K562 (cell line): ENCODE data around the gene GRHL3. TPM values are rescaled to one million over a fixed set of nuclear protein-coding genes. Genes with fewer than 3 reads are reported as not detected.

Experiments used
- FOXA3 ChIP-seq, 2 experiments: fragments of 450-650 bp in 1 of 2; sonication (generic) in 1 of 2; formaldehyde crosslinking; IDR thresholded peaks in 1 of 2; conservative IDR thresholded peaks in 1 of 2; 2 replicates each; pipeline versions ENCODE4 v1.4.0 to v1.8.0; 2020 to 2022; ENCODE audit warnings: mild to moderate bottlenecking in 2 of 2, missing genetic modification reagents in 1 of 2
- HNRNPUL1 ChIP-seq: fragments of 200-400 bp; formaldehyde crosslinking; IDR thresholded peaks from 2 replicates; pipeline ENCODE4 v1.6.1; 2017; ENCODE audit warnings: low read length
- LEF1 ChIP-seq: fragments of 450-650 bp; IDR thresholded peaks from 2 replicates; pipeline ENCODE4 v1.6.1; 2016; ENCODE audit warnings: mild to moderate bottlenecking
- RNF2 ChIP-seq: sonication (generic); IDR thresholded peaks from 2 replicates; pipeline ENCODE4 v1.6.1; 2016
- TOE1 ChIP-seq, 2 experiments: fragments of 450-650 bp in 1 of 2; sonication (generic) in 1 of 2; formaldehyde crosslinking in 1 of 2; IDR thresholded peaks; 2 replicates each; pipeline versions ENCODE4 v1.7.1 to v1.8.0; 2016 to 2022; ENCODE audit warnings: borderline replicate concordance in 2 of 2, mild to moderate bottlenecking in 2 of 2, antibody characterized with exemption in 1 of 2, inconsistent platforms in 1 of 2, low read depth in 1 of 2, missing genetic modification reagents in 1 of 2, moderate library complexity in 1 of 2
- ZBTB26 ChIP-seq: fragments of 450-650 bp; formaldehyde crosslinking; IDR thresholded peaks from 2 replicates; pipeline ENCODE4 v1.4.0; 2022; ENCODE audit warnings: missing genetic modification characterization
- ZFP36 ChIP-seq: fragments of 150-350 bp; IDR thresholded peaks from 2 replicates; pipeline ENCODE4 v1.6.1; 2018; ENCODE audit warnings: low read length, low read depth; ENCODE audit not compliant: partially characterized antibody
- ZNF121 ChIP-seq: sonication (generic); formaldehyde crosslinking; conservative IDR thresholded peaks from 2 replicates; pipeline ENCODE4 v1.8.0; 2022; ENCODE audit warnings: missing genetic modification reagents
- ZNF232 ChIP-seq: sonication (generic); formaldehyde crosslinking; IDR thresholded peaks from 2 replicates; pipeline ENCODE4 v1.8.0; 2022; ENCODE audit warnings: mild to moderate bottlenecking, missing genetic modification reagents
- polyA plus RNA-seq, 8 experiments: library from polyadenylated mRNA; depleted of rRNA in 4 of 8; stranded (reverse) in 5 of 8; unstranded in 3 of 8; fragments of >200 nt; fragmentation: Nextera tagmentation in 2 of 8; fragmentation: Illumina TruSeq in 1 of 8; extraction: Ambion mirVana in 2 of 8; extraction: Trizol in 1 of 8; gene quantifications; 2 replicates each; pipeline versions ENCODE4 v1.2.1 to v1.2.3, GENCODE V29; 2011 to 2014; ENCODE audit warnings: inconsistent platforms in 1 of 8, missing spikeins in 1 of 8
- total RNA-seq, 7 experiments: library from RNA; depleted of rRNA in 6 of 7; stranded (reverse); fragments of >200 nt in 6 of 7; fragmentation: Illumina TruSeq in 2 of 7; extraction: Trizol in 2 of 7; gene quantifications; 2 replicates each; pipeline versions ENCODE4 v1.2.1 to v1.2.3, GENCODE V29; 2011 to 2021; ENCODE audit warnings: low replicate concordance in 1 of 7
- TF ChIP-seq, protein P1 (sequence below): sonication (generic); formaldehyde crosslinking; IDR thresholded peaks from 2 replicates; pipeline ENCODE4 v1.8.1; 2023; ENCODE audit warnings: mild to moderate bottlenecking, missing genetic modification reagents
- TF ChIP-seq, protein P2 (sequence below): fragments of 250-450 bp; sonication (Bioruptor Pico); IDR thresholded peaks from 2 replicates; pipeline ENCODE4 v1.5.1; 2021; ENCODE audit warnings: mild to moderate bottlenecking
- TF ChIP-seq, protein P3 (sequence below): fragments of 450-650 bp; formaldehyde crosslinking; IDR thresholded peaks from 2 replicates; pipeline ENCODE4 v1.4.0; 2020; ENCODE audit warnings: mild to moderate bottlenecking, mixed read lengths
- TF ChIP-seq, protein P4 (sequence below): fragments of 450-650 bp; IDR thresholded peaks from one replicate; pipeline ENCODE4 v1.6.1; 2018; ENCODE audit warnings: mild to moderate bottlenecking, moderate library complexity; ENCODE audit not compliant: partially characterized antibody
- TF ChIP-seq, protein P5 (sequence below), 3 experiments: IDR thresholded peaks in 2 of 3; conservative IDR thresholded peaks in 1 of 3; 2 replicates each; pipeline ENCODE4 v1.5.1; 2011 to 2012; ENCODE audit warnings: low read length in 3 of 3, mild to moderate bottlenecking in 3 of 3, control low read depth in 2 of 3, improper control_type of control experiment in 1 of 3, inconsistent platforms in 1 of 3, low read depth in 1 of 3, mixed read lengths in 1 of 3, moderate library complexity in 1 of 3; ENCODE audit not compliant: insufficient read depth in 2 of 3

Gene GRHL3
- total and polyA plus RNA-seq, 9 of the 15 experiments (the other 6 are each of a cell fraction or from before 2014, with no cell fraction given): 0.01 to 0.04 TPM; not detected in 7

DNA sequence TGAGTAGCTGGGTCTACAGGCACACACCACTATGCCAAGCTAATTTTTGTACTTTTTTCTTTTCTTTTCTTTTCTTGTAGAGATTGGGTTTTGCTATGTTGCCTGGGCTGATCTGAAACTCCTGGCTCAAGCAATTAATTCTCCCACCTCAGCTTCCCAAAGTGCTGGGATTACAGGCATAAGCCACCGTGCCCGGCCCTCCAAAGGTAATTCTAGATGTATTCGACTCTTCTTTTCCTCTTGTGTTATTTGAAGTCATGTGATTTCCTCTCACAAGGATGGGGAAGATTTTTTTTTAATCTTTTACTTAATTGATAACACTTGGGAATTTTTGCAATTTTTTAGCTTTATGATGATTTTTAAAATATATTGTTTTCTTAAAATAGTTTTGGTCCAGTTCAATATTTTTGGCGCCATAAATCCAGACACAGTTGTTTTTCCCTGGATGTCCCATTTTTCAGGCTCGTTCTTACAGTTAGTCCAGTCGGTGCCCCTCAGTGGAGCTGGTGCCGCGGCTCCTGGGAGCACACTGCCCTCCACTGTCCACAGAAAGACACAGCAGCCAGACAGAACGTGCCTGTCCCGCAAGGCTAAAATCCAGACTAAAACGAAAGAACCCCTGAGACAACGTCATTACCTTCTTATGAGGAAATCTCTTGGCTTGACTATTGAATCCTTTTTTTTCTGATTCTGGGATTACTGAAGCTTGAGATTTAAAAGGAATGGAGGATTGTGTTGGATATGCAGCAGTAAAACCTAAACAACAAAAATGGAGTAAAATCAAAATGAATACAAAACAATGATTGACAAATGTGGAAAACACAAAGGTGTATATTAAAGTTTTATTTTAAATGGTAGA, 72.0 kb downstream of the GRHL3 start (continued):
- TF ChIP-seq, protein P1, sequence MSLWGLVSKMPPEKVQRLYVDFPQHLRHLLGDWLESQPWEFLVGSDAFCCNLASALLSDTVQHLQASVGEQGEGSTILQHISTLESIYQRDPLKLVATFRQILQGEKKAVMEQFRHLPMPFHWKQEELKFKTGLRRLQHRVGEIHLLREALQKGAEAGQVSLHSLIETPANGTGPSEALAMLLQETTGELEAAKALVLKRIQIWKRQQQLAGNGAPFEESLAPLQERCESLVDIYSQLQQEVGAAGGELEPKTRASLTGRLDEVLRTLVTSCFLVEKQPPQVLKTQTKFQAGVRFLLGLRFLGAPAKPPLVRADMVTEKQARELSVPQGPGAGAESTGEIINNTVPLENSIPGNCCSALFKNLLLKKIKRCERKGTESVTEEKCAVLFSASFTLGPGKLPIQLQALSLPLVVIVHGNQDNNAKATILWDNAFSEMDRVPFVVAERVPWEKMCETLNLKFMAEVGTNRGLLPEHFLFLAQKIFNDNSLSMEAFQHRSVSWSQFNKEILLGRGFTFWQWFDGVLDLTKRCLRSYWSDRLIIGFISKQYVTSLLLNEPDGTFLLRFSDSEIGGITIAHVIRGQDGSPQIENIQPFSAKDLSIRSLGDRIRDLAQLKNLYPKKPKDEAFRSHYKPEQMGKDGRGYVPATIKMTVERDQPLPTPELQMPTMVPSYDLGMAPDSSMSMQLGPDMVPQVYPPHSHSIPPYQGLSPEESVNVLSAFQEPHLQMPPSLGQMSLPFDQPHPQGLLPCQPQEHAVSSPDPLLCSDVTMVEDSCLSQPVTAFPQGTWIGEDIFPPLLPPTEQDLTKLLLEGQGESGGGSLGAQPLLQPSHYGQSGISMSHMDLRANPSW (CRISPR knock-in tag): no peak
- no peak for TF ChIP-seq LEF1
- TF ChIP-seq ZBTB26 (CRISPR knock-in tag): no peak
- TF ChIP-seq, protein P2, sequence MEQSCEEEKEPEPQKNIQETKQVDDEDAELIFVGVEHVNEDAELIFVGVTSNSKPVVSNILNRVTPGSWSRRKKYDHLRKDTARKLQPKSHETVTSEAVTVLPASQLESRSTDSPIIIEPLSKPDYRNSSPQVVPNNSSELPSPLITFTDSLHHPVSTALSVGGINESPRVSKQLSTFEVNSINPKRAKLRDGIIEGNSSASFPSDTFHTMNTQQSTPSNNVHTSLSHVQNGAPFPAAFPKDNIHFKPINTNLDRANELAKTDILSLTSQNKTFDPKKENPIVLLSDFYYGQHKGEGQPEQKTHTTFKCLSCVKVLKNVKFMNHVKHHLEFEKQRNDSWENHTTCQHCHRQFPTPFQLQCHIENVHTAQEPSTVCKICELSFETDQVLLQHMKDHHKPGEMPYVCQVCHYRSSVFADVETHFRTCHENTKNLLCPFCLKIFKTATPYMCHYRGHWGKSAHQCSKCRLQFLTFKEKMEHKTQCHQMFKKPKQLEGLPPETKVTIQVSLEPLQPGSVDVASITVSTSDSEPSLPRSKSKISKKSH (CRISPR knock-in tag): no peak
- TF ChIP-seq, protein P3, sequence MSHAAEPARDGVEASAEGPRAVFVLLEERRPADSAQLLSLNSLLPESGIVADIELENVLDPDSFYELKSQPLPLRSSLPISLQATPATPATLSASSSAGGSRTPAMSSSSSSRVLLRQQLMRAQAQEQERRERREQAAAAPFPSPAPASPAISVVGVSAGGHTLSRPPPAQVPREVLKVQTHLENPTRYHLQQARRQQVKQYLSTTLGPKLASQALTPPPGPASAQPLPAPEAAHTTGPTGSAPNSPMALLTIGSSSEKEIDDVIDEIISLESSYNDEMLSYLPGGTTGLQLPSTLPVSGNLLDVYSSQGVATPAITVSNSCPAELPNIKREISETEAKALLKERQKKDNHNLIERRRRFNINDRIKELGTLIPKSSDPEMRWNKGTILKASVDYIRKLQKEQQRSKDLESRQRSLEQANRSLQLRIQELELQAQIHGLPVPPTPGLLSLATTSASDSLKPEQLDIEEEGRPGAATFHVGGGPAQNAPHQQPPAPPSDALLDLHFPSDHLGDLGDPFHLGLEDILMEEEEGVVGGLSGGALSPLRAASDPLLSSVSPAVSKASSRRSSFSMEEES (CRISPR knock-in tag): peak; percentile 60
- TF ChIP-seq, protein P4, sequence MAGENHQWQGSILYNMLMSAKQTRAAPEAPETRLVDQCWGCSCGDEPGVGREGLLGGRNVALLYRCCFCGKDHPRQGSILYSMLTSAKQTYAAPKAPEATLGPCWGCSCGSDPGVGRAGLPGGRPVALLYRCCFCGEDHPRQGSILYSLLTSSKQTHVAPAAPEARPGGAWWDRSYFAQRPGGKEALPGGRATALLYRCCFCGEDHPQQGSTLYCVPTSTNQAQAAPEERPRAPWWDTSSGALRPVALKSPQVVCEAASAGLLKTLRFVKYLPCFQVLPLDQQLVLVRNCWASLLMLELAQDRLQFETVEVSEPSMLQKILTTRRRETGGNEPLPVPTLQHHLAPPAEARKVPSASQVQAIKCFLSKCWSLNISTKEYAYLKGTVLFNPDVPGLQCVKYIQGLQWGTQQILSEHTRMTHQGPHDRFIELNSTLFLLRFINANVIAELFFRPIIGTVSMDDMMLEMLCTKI: no peak
- no peak for TF ChIP-seq ZNF232
- peak; percentile 44; the same call in 1 of the 2 replicates for TF ChIP-seq TOE1 (IDR thresholded peaks at IDR 0.05; ENCODE audit: borderline replicate concordance)
- TF ChIP-seq TOE1 (CRISPR knock-in tag; IDR thresholded peaks at IDR 0.05; ENCODE audit: borderline replicate concordance, low read depth): no peak
- 0 out of 2 replicates have a peak, but pooled peaks have one; percentile 24 for TF ChIP-seq RNF2
- no peak for TF ChIP-seq ZNF121
- TF ChIP-seq FOXA3 (CRISPR knock-in tag; conservative IDR thresholded peaks at IDR 0.05 in 1 of 2, IDR thresholded peaks at IDR 0.05 in 1 of 2): no peak
- TF ChIP-seq HNRNPUL1: no peak
- TF ChIP-seq ZFP36: no peak
- TF ChIP-seq, protein P5, sequence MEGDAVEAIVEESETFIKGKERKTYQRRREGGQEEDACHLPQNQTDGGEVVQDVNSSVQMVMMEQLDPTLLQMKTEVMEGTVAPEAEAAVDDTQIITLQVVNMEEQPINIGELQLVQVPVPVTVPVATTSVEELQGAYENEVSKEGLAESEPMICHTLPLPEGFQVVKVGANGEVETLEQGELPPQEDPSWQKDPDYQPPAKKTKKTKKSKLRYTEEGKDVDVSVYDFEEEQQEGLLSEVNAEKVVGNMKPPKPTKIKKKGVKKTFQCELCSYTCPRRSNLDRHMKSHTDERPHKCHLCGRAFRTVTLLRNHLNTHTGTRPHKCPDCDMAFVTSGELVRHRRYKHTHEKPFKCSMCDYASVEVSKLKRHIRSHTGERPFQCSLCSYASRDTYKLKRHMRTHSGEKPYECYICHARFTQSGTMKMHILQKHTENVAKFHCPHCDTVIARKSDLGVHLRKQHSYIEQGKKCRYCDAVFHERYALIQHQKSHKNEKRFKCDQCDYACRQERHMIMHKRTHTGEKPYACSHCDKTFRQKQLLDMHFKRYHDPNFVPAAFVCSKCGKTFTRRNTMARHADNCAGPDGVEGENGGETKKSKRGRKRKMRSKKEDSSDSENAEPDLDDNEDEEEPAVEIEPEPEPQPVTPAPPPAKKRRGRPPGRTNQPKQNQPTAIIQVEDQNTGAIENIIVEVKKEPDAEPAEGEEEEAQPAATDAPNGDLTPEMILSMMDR (IDR thresholded peaks at IDR 0.05 in 2 of 3, conservative IDR thresholded peaks at IDR 0.05 in 1 of 3; ENCODE audit: insufficient read depth in 2 of 3, low read depth in 1 of 3, low read length in 3 of 3): peak; percentile 94 to 97 (median 96)
